GM12878 (cell line): ENCODE measurements around the gene SAMHD1. TPM values are rescaled to one million over a fixed set of nuclear protein-coding genes. Genes with fewer than 3 reads are reported as not detected.

Experiments used
- ATAC-seq: fragments of 200-7000 bp; cut with Tn5 transposase; 3 replicates; pipeline ENCODE4 v1.9.1; 2020; ENCODE audit warnings: mild to moderate bottlenecking, moderate library complexity
- BruUV-seq: library from RNA; stranded (reverse); fragments of 400-500 nt; replicated peaks from 2 replicates; lab custom pipeline; 2021; lab: Mats Ljungman, UMichigan
- CTCF ChIA-PET: fragments of 300-600 bp; sonication (Branson Sonifier 250); formaldehyde crosslinking; extraction: SDS; loops from one replicate; lab custom pipeline; 2021; ENCODE audit warnings: inconsistent platforms; lab: Yijun Ruan, JAX
- POLR2A ChIA-PET: fragments of 350-600 bp; formaldehyde crosslinking; extraction: SDS; loops from one replicate; lab custom pipeline; 2021; ENCODE audit warnings: inconsistent platforms; lab: Charles Lee
- RAD21 ChIA-PET: fragments of 300-600 bp; sonication (Branson Sonifier 250); formaldehyde crosslinking; loops from one replicate; lab custom pipeline; 2023; ENCODE audit warnings: antibody characterized with exemption; ENCODE audit not compliant: unreplicated experiment; lab: Charles Lee
- SMC1A ChIA-PET: fragments of 300-600 bp; sonication (Branson Sonifier 250); formaldehyde crosslinking; loops from one replicate; lab custom pipeline; 2023; ENCODE audit not compliant: unreplicated experiment, uncharacterized antibody; lab: Charles Lee
- DNase-seq: peaks from one replicate; pipeline ENCODE4 v3.0.0-alpha.2; 2011; ENCODE audit warnings: low read depth, low spot score
- FAIRE-seq: peaks from 3 replicates; lab custom pipeline; 2011; peaks lifted over from hg19 to GRCh38; lab: Jason Lieb, UNC
- H2AFZ ChIP-seq: 2 replicates; pipeline ENCODE4 v1.6.0; 2011; ENCODE audit warnings: low read depth, low read length, control low read depth; ENCODE audit not compliant: control insufficient read depth
- H3K27ac ChIP-seq: 2 replicates; pipeline ENCODE4 v1.5.1; 2011; ENCODE audit warnings: control low read depth; ENCODE audit not compliant: control insufficient read depth, insufficient read depth
- H3K27me3 ChIP-seq, 2 experiments: replicated peaks in 1 of 2; 2 replicates each; pipeline versions ENCODE4 v1.6.0 to v1.6.1; 2011; ENCODE audit warnings: low read length in 1 of 2; ENCODE audit not compliant: control insufficient read depth in 2 of 2, insufficient read depth in 2 of 2
- H3K36me3 ChIP-seq, 2 experiments: 2 replicates each; pipeline ENCODE4 v1.5.1; 2011; ENCODE audit warnings: low read length in 1 of 2; ENCODE audit not compliant: control insufficient read depth in 2 of 2, insufficient read depth in 2 of 2
- H3K4me1 ChIP-seq: 2 replicates; pipeline ENCODE4 v1.6.1; 2011; ENCODE audit warnings: mild to moderate bottlenecking, low read length, moderate library complexity, mixed read lengths; ENCODE audit not compliant: control insufficient read depth, insufficient read depth
- H3K4me2 ChIP-seq: 2 replicates; pipeline ENCODE4 v1.6.0; 2011; ENCODE audit warnings: control low read depth; ENCODE audit not compliant: control insufficient read depth, insufficient read depth
- H3K4me3 ChIP-seq: fragments of 200-600 bp; sonication (generic); 2 replicates; pipeline ENCODE4 v1.5.1; 2016
- H3K79me2 ChIP-seq: 2 replicates; pipeline ENCODE4 v1.6.0; 2011; ENCODE audit warnings: low read length; ENCODE audit not compliant: control insufficient read depth, insufficient read depth
- H3K9ac ChIP-seq: 2 replicates; pipeline ENCODE4 v1.8.0; 2011; ENCODE audit warnings: low read length, control low read depth, mixed read lengths; ENCODE audit not compliant: control insufficient read depth, insufficient read depth
- H3K9me3 ChIP-seq: replicated peaks from 3 replicates; pipeline ENCODE4 v1.5.1; 2011; ENCODE audit warnings: mild to moderate bottlenecking, low read length; ENCODE audit not compliant: control insufficient read depth, insufficient read depth
- H4K20me1 ChIP-seq: 2 replicates; pipeline ENCODE4 v1.6.0; 2011; ENCODE audit not compliant: control insufficient read depth, insufficient read depth
- ATF7 ChIP-seq: fragments of 450-650 bp; IDR thresholded peaks from 2 replicates; pipeline ENCODE4 v1.6.1; 2016; ENCODE audit warnings: low read depth, mild to moderate bottlenecking
- EGR1 ChIP-seq, 2 experiments: IDR thresholded peaks; 1 replicate in 1 of 2; 2 replicates in 1 of 2; pipeline ENCODE4 v1.6.1; 2011 to 2012; ENCODE audit warnings: low read depth in 2 of 2, low read length in 2 of 2, borderline replicate concordance in 1 of 2, mild to moderate bottlenecking in 1 of 2, moderate library complexity in 1 of 2
- FOS ChIP-seq: IDR thresholded peaks from 3 replicates; pipeline ENCODE4 v1.6.1; 2011; ENCODE audit warnings: borderline replicate concordance; ENCODE audit not compliant: insufficient read length; ENCODE audit errors: extremely low read depth
- IKZF1 ChIP-seq: fragments of 450-650 bp; conservative IDR thresholded peaks from 2 replicates; pipeline ENCODE4 v1.6.1; 2017; ENCODE audit warnings: antibody characterized with exemption, mild to moderate bottlenecking
- MEF2B ChIP-seq: fragments of 450-650 bp; IDR thresholded peaks from 2 replicates; pipeline ENCODE4 v1.6.1; 2018; ENCODE audit warnings: mild to moderate bottlenecking, moderate library complexity; ENCODE audit not compliant: partially characterized antibody, poor library complexity, severe bottlenecking
- POLR2A ChIP-seq: IDR thresholded peaks from 2 replicates; pipeline ENCODE4 v1.6.1; 2011; ENCODE audit warnings: low read depth, mild to moderate bottlenecking, low read length
- WGBS: methylation state at CpG from one replicate; pipeline ENCODE4 v1.1.6; 2016; ENCODE audit warnings: low lambda C conversion rate; ENCODE audit not compliant: insufficient replicate concordance, insufficient coverage; ENCODE audit errors: missing lambda C conversion rate; 5-methylcytosine and 5-hydroxymethylcytosine counted together
- in situ Hi-C: fragments of 300-500 bp; cut with MboI; formaldehyde crosslinking; loops from 9 replicates; pipeline ENCODE4 v1.14.3; 2018; ENCODE audit warnings: mixed read lengths
- intact Hi-C: fragments of 100-400 bp; cut with micrococcal nuclease; formaldehyde crosslinking; loops from one replicate; pipeline ENCODE4 v1.14.2; 2022; ENCODE audit not compliant: unreplicated experiment
- polyA plus RNA-seq, 11 experiments: library from polyadenylated mRNA; depleted of rRNA in 4 of 11; unstranded in 6 of 11; stranded (reverse) in 5 of 11; fragments of >200 nt; fragmentation: Nextera tagmentation in 4 of 11; fragmentation: Illumina TruSeq in 1 of 11; extraction: Ambion mirVana in 4 of 11; extraction: Trizol in 1 of 11; gene quantifications; 1 replicate in 1 of 11; 2 replicates in 10 of 11; pipeline versions ENCODE4 v1.2.1 to v1.2.3, GENCODE V29; 2011 to 2016; ENCODE audit warnings: inconsistent platforms in 2 of 11, missing spikeins in 2 of 11, low read depth in 1 of 11
- total RNA-seq, 4 experiments: library from RNA; depleted of rRNA in 3 of 4; stranded (reverse); fragments of >200 nt in 3 of 4; fragmentation: Illumina TruSeq in 1 of 4; extraction: Trizol in 1 of 4; gene quantifications; 2 replicates each; pipeline versions ENCODE4 v1.2.1 to v1.2.3, GENCODE V29; 2013 to 2021

The SAMHD1 gene
- total and polyA plus RNA-seq, 10 of the 15 experiments (the other 5 are each of a cell fraction or from before 2014, with no cell fraction given) = 20.5 to 47.9 (median 38.8) TPM

- TF ChIP-seq EGR1 (IDR thresholded peaks at IDR 0.05; ENCODE audit: borderline replicate concordance in 1 of 2, low read depth in 2 of 2, low read length in 2 of 2) = no peak
- TF ChIP-seq, all 136 proteins: peak for 0
Observed at GRCh38 chr20:36854348-36855240, 96.9 kb downstream of the SAMHD1 start (continued).

GRCh38 chr20:36852187-36852586 lies 99.3 kb downstream of the SAMHD1 start:
- no peaks in the 10 kb centered on the region for H4K20me1 ChIP-seq
- no peak overlapping the region for H3K4me3 ChIP-seq
- H3K4me2 ChIP-seq = peak overlapping the region; percentile 54
- TF ChIP-seq IKZF1 = 0 out of 2 replicates have a peak, but pooled peaks have one; percentile 12
- no peak for TF ChIP-seq FOS
- TF ChIP-seq MEF2B = peak; percentile 33
- peak; percentile 22; the same call in 1 of the 2 replicates for TF ChIP-seq ATF7
- TF ChIP-seq POLR2A = 0 out of 2 replicates have a peak, but pooled peaks have one; percentile 36
- FAIRE-seq (no peak), ATAC-seq (peak; percentile 68), DNase-seq (no peak)
- H3K27ac ChIP-seq = peak overlapping the region; percentile 40
- RAD21 ChIA-PET = interaction anchor here (0.8 to 1.6 kb wide), 3 partner anchors 9 to 16 kb away, joined by 3 to 12 read pairs (median 5); a partner anchor contains a TSS
- POLR2A ChIA-PET = interaction anchor here (0.6 to 1.8 kb wide), 4 partner anchors 9 to 279 kb away, joined by 3 to 8 read pairs (median 4); partner anchors contain the start of gene TGIF2
- WGBS = 9% methylated on average over 11 of the region's 12 CpGs
- peak overlapping the region; percentile 42; the same call in 1 of the 2 replicates for H3K9ac ChIP-seq
- H3K79me2 ChIP-seq = peaks cover 10% of the 10 kb centered on the region
- H3K9me3 ChIP-seq = peaks cover 2% of the 10 kb centered on the region; the same call in 1 of the 3 replicates
- SMC1A ChIA-PET = interaction anchor here (0.7 to 2.1 kb wide), 8 partner anchors 9 to 67 kb away, joined by 3 to 10 read pairs (median 4); a partner anchor contains a TSS
- H3K4me1 ChIP-seq = peaks cover 40% of the 10 kb centered on the region
- H3K27me3 ChIP-seq = no peaks in the 10 kb centered on the region
- in situ Hi-C loops (no loop called here), intact Hi-C loops (no loop called here)
- no TSS peak for BruUV-seq
- CTCF ChIA-PET = interaction anchor here (0.7 to 25.3 kb wide), 4 partner anchors 9 to 44 kb away, joined by 4 to 349 read pairs (median 6); a partner anchor contains a TSS
- H2AFZ ChIP-seq = no peak overlapping the region; the same call in 1 of the 2 replicates
- no peaks in the 10 kb centered on the region; a peak in 2 of 4 replicates for H3K36me3 ChIP-seq
